ENCODE measurements around the gene TAX1BP3. TPM values are rescaled to one million over a fixed set of nuclear protein-coding genes. Genes with fewer than 3 reads are reported as not detected.

The TAX1BP3 gene
- total and polyA plus RNA-seq, 9 of the 15 experiments (the other 6 are each of a cell fraction or from before 2014, with no cell fraction given), result 0.99 to 14.5 (median 6.2) TPM

- TF ChIP-seq NFATC3 (IDR thresholded peaks at IDR 0.05) (0 out of 2 replicates have a peak, but pooled peaks have one; percentile 13), MEF2A (IDR thresholded peaks at IDR 0.05; ENCODE audit: control insufficient read depth, low read depth, low read length) (peak; percentile 72), EP300 (IDR thresholded peaks at IDR 0.05; ENCODE audit: low read length) (peak; percentile 60), ZEB2 (IDR thresholded peaks at IDR 0.05) (peak; percentile 51; the same call in 1 of the 2 replicates), ESRRB (CRISPR knock-in tag; IDR thresholded peaks at IDR 0.05; ENCODE audit: borderline replicate concordance) (no peak), PCBP1 (IDR thresholded peaks at IDR 0.05; ENCODE audit: low read depth, low read length, poor library complexity, severe bottlenecking) (no peak), TAL1 (IDR thresholded peaks at IDR 0.05) (peak; percentile 57; the same call in 1 of the 2 replicates), HOMEZ (CRISPR knock-in tag; IDR thresholded peaks at IDR 0.05) (no peak), TAF9B (IDR thresholded peaks at IDR 0.05; ENCODE audit: partially characterized antibody) (peak; percentile 64), ZNF444 (CRISPR knock-in tag; IDR thresholded peaks at IDR 0.05) (no peak), CEBPG (CRISPR knock-in tag; IDR thresholded peaks at IDR 0.05) (peak; percentile 27; the same call in 1 of the 2 replicates), CEBPG (tag; conservative IDR thresholded peaks at IDR 0.05 in 1 of 2, IDR thresholded peaks at IDR 0.05 in 1 of 2) (no peak; a peak in 1 of 4 replicates), EHMT2 (IDR thresholded peaks at IDR 0.05) (0 out of 2 replicates have a peak, but pooled peaks have one; percentile 53), CEBPB (tag; IDR thresholded peaks at IDR 0.05) (0 out of 2 replicates have a peak, but pooled peaks have one; percentile 7), RCOR1 (IDR thresholded peaks at IDR 0.05; ENCODE audit: borderline replicate concordance in 1 of 2, low read depth in 2 of 2, low read length in 2 of 2) (peak in 1 of 2 experiments; percentile 85; a peak in 2 of 4 replicates), HDAC1 (IDR thresholded peaks at IDR 0.05) (peak; percentile 53 to 82; a peak in 2 of 4 replicates), SMARCA4 (IDR thresholded peaks at IDR 0.05) (peak; percentile 66), POLR2A (conservative IDR thresholded peaks at IDR 0.05) (no peak), JUND (IDR thresholded peaks at IDR 0.05; ENCODE audit: borderline replicate concordance, low read depth, low read length) (peak; percentile 59; the same call in 1 of the 2 replicates), JUND (tag; IDR thresholded peaks at IDR 0.05; ENCODE audit: borderline replicate concordance, low read depth, low read length) (peak; percentile 61; the same call in 2 of the 3 replicates), GTF2F1 (IDR thresholded peaks at IDR 0.05; ENCODE audit: low read depth, low read length) (no peak), FOSL1 (tag; conservative IDR thresholded peaks at IDR 0.05) (peak; percentile 73), CCNT2 (IDR thresholded peaks at IDR 0.05; ENCODE audit: borderline replicate concordance, extremely low read depth, insufficient read length, low read depth, low read length) (peak; percentile 20)
- TF ChIP-seq, protein P1, sequence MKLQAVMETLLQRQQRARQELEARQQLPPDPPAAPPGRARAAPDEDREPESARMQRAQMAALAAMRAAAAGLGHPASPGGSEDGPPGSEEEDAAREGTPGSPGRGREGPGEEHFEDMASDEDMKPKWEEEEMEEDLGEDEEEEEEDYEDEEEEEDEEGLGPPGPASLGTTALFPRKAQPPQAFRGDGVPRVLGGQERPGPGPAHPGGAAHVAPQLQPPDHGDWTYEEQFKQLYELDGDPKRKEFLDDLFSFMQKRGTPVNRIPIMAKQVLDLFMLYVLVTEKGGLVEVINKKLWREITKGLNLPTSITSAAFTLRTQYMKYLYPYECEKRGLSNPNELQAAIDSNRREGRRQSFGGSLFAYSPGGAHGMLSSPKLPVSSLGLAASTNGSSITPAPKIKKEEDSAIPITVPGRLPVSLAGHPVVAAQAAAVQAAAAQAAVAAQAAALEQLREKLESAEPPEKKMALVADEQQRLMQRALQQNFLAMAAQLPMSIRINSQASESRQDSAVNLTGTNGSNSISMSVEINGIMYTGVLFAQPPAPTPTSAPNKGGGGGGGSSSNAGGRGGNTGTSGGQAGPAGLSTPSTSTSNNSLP (IDR thresholded peaks at IDR 0.05; ENCODE audit: borderline replicate concordance, low read depth, low read length), result peak; percentile 61; the same call in 1 of the 2 replicates
- TF ChIP-seq, protein P2, sequence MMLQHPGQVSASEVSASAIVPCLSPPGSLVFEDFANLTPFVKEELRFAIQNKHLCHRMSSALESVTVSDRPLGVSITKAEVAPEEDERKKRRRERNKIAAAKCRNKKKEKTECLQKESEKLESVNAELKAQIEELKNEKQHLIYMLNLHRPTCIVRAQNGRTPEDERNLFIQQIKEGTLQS (IDR thresholded peaks at IDR 0.05), result peak; percentile 80
- TF ChIP-seq, protein P2 (CRISPR knock-in tag; conservative IDR thresholded peaks at IDR 0.05), result no peak
These were observed 28.3 kb downstream of the TAX1BP3 start (continued) for GRCh38 chr17:3639981-3640596.

Data from K562 (cell line).